ENCODE results near the gene MICALL2.

- TF ChIP-seq CTCF (IDR thresholded peaks at IDR 0.05; ENCODE audit: low read depth, low read length, missing input control) (no peak), MAX (IDR thresholded peaks at IDR 0.05) (no peak), GABPA (IDR thresholded peaks at IDR 0.05 in 1 of 2, conservative IDR thresholded peaks at IDR 0.05 in 1 of 2) (no peak), ZBTB33 (IDR thresholded peaks at IDR 0.05) (no peak), RXRA (IDR thresholded peaks at IDR 0.05) (no peak), SP1 (IDR thresholded peaks at IDR 0.05) (no peak), ATF3 (IDR thresholded peaks at IDR 0.05) (no peak)
Observed at GRCh38 chr7:1458683-1459511, at the start of gene MICALL2.

Measured in liver (tissue), 3 donors.